ENCODE measurements around the gene ACAA1. TPM values are rescaled to one million over a fixed set of nuclear protein-coding genes. Genes with fewer than 3 reads are reported as not detected.

ACAA1 gene
- total and polyA plus RNA-seq, 2 of the 13 experiments (the other 11 are each of a cell fraction or from before 2014, with no cell fraction given), result 60.8 to 188 TPM

DNA sequence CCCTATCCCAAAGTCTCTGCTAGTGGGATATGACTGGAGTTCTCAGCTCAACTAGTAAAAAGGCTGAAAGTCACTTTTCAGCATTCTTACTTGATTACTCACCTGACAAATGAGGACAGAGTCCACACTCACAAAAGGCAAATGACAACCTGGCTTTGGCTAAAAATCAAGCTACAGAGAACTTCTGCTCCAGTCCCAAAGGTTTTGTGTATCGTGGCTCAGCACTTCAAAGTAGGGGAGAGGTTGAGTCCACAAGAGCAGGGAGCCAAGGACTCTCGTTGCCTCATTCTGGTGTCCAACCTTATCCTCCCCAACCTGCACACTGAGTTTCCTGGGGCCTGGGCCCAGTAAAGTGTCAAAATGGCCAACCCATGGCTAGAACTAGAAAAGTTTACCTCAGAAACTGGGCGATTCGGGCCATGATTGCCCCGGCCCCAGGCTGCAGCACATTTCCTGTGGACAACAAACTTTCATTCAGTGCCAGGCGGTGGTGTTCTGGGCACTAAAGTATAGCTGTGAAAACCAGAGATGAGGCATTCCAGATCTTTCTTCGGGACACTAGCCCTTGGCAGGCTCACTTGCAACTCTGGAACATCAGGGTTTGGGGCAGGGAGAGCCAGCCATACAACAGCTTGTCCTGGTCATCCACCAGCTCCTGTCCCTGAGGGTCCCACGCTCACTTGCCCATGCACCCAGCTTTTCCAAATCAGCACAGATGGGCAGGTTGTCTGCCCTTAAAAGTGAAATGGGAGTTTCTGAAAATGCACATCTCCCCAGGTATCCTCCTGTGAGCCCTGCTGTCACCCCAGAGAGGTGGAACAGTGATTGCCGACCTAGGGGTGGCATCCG is 3.1 kb downstream of the ACAA1 start (continued):
- TF ChIP-seq, protein P1, sequence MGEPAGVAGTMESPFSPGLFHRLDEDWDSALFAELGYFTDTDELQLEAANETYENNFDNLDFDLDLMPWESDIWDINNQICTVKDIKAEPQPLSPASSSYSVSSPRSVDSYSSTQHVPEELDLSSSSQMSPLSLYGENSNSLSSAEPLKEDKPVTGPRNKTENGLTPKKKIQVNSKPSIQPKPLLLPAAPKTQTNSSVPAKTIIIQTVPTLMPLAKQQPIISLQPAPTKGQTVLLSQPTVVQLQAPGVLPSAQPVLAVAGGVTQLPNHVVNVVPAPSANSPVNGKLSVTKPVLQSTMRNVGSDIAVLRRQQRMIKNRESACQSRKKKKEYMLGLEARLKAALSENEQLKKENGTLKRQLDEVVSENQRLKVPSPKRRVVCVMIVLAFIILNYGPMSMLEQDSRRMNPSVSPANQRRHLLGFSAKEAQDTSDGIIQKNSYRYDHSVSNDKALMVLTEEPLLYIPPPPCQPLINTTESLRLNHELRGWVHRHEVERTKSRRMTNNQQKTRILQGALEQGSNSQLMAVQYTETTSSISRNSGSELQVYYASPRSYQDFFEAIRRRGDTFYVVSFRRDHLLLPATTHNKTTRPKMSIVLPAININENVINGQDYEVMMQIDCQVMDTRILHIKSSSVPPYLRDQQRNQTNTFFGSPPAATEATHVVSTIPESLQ (CRISPR knock-in tag; conservative IDR thresholded peaks at IDR 0.05), result 0 out of 2 replicates have a peak, but pooled peaks have one; percentile 46
- no peak for TF ChIP-seq SATB2 (CRISPR knock-in tag; IDR thresholded peaks at IDR 0.05)
- TF ChIP-seq ZNF776 (CRISPR knock-in tag; IDR thresholded peaks at IDR 0.05), result no peak
- TF ChIP-seq, protein P2, sequence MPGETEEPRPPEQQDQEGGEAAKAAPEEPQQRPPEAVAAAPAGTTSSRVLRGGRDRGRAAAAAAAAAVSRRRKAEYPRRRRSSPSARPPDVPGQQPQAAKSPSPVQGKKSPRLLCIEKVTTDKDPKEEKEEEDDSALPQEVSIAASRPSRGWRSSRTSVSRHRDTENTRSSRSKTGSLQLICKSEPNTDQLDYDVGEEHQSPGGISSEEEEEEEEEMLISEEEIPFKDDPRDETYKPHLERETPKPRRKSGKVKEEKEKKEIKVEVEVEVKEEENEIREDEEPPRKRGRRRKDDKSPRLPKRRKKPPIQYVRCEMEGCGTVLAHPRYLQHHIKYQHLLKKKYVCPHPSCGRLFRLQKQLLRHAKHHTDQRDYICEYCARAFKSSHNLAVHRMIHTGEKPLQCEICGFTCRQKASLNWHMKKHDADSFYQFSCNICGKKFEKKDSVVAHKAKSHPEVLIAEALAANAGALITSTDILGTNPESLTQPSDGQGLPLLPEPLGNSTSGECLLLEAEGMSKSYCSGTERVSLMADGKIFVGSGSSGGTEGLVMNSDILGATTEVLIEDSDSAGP (CRISPR knock-in tag; IDR thresholded peaks at IDR 0.05; ENCODE audit: borderline replicate concordance), result peak; percentile 37
- TF ChIP-seq ADNP (CRISPR knock-in tag; IDR thresholded peaks at IDR 0.05), result no peak
- TF ChIP-seq PTBP1 (IDR thresholded peaks at IDR 0.05; ENCODE audit: low read depth, low read length, poor library complexity, severe bottlenecking), result no peak
- no peak for TF ChIP-seq KDM4B (CRISPR knock-in tag; IDR thresholded peaks at IDR 0.05)
- TF ChIP-seq, protein P3, sequence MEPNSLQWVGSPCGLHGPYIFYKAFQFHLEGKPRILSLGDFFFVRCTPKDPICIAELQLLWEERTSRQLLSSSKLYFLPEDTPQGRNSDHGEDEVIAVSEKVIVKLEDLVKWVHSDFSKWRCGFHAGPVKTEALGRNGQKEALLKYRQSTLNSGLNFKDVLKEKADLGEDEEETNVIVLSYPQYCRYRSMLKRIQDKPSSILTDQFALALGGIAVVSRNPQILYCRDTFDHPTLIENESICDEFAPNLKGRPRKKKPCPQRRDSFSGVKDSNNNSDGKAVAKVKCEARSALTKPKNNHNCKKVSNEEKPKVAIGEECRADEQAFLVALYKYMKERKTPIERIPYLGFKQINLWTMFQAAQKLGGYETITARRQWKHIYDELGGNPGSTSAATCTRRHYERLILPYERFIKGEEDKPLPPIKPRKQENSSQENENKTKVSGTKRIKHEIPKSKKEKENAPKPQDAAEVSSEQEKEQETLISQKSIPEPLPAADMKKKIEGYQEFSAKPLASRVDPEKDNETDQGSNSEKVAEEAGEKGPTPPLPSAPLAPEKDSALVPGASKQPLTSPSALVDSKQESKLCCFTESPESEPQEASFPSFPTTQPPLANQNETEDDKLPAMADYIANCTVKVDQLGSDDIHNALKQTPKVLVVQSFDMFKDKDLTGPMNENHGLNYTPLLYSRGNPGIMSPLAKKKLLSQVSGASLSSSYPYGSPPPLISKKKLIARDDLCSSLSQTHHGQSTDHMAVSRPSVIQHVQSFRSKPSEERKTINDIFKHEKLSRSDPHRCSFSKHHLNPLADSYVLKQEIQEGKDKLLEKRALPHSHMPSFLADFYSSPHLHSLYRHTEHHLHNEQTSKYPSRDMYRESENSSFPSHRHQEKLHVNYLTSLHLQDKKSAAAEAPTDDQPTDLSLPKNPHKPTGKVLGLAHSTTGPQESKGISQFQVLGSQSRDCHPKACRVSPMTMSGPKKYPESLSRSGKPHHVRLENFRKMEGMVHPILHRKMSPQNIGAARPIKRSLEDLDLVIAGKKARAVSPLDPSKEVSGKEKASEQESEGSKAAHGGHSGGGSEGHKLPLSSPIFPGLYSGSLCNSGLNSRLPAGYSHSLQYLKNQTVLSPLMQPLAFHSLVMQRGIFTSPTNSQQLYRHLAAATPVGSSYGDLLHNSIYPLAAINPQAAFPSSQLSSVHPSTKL (CRISPR knock-in tag; IDR thresholded peaks at IDR 0.05), result peak; percentile 94
- peak; percentile 59 for TF ChIP-seq SKI (IDR thresholded peaks at IDR 0.05; ENCODE audit: partially characterized antibody)
- no peak for TF ChIP-seq AHR (CRISPR knock-in tag; IDR thresholded peaks at IDR 0.05)
- TF ChIP-seq HNRNPLL (IDR thresholded peaks at IDR 0.05; ENCODE audit: low read depth, low read length, poor library complexity, severe bottlenecking), result no peak
- TF ChIP-seq, protein P4, sequence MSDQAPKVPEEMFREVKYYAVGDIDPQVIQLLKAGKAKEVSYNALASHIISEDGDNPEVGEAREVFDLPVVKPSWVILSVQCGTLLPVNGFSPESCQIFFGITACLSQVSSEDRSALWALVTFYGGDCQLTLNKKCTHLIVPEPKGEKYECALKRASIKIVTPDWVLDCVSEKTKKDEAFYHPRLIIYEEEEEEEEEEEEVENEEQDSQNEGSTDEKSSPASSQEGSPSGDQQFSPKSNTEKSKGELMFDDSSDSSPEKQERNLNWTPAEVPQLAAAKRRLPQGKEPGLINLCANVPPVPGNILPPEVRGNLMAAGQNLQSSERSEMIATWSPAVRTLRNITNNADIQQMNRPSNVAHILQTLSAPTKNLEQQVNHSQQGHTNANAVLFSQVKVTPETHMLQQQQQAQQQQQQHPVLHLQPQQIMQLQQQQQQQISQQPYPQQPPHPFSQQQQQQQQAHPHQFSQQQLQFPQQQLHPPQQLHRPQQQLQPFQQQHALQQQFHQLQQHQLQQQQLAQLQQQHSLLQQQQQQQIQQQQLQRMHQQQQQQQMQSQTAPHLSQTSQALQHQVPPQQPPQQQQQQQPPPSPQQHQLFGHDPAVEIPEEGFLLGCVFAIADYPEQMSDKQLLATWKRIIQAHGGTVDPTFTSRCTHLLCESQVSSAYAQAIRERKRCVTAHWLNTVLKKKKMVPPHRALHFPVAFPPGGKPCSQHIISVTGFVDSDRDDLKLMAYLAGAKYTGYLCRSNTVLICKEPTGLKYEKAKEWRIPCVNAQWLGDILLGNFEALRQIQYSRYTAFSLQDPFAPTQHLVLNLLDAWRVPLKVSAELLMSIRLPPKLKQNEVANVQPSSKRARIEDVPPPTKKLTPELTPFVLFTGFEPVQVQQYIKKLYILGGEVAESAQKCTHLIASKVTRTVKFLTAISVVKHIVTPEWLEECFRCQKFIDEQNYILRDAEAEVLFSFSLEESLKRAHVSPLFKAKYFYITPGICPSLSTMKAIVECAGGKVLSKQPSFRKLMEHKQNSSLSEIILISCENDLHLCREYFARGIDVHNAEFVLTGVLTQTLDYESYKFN (CRISPR knock-in tag; conservative IDR thresholded peaks at IDR 0.05), result peak; percentile 100
- 0 out of 2 replicates have a peak, but pooled peaks have one; percentile 19 for TF ChIP-seq CREB1 (IDR thresholded peaks at IDR 0.05)
- no peak for TF ChIP-seq CREB1 (CRISPR knock-in tag; IDR thresholded peaks at IDR 0.05)
- TF ChIP-seq GATAD2A (CRISPR knock-in tag; IDR thresholded peaks at IDR 0.05), result peak; percentile 92
- TF ChIP-seq, protein P5, sequence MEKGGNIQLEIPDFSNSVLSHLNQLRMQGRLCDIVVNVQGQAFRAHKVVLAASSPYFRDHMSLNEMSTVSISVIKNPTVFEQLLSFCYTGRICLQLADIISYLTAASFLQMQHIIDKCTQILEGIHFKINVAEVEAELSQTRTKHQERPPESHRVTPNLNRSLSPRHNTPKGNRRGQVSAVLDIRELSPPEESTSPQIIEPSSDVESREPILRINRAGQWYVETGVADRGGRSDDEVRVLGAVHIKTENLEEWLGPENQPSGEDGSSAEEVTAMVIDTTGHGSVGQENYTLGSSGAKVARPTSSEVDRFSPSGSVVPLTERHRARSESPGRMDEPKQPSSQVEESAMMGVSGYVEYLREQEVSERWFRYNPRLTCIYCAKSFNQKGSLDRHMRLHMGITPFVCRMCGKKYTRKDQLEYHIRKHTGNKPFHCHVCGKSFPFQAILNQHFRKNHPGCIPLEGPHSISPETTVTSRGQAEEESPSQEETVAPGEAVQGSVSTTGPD (CRISPR knock-in tag; IDR thresholded peaks at IDR 0.05), result no peak
- no peak for TF ChIP-seq ZNF263 (CRISPR knock-in tag; IDR thresholded peaks at IDR 0.05)
